Activated CD4-positive, CD25-positive, alpha-beta regulatory T cell treated with anti-CD3 and anti-CD28 coated beads, Interleukin-2, amount 50 U/mL, for 24 hours (primary cell): ENCODE measurements around the gene RBM45.

Experiments
- ATAC-seq, 2 donors: fragments of 150-1000 bp; cut with Tn5 transposase; one replicate each; pipeline ENCODE4 v1.10.0; 2021; ENCODE audit warnings: mild to moderate bottlenecking in 1 of 2, moderate library complexity in 1 of 2

Gene RBM45

DNA sequence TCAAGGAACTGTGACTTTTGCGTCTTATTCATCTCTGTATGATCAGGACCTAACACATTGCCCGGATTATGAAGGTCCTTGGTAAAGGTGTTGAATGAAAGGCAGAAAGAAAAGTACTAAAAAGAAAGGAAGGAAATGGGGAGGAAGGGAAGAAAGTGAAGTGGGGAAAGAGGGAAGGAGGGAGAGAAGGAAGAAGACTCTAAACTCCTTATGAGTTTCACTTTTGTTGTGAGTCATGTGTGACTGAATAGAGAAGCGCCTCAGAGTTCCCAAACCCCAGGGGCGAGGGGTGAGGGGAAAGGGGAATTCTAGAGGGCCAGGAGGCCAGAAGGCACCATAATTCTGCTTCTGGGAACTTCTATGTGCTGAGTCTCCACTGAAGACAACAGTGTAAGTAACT is 51.2 kb downstream of the RBM45 start:
- no peak for ATAC-seq

DNA sequence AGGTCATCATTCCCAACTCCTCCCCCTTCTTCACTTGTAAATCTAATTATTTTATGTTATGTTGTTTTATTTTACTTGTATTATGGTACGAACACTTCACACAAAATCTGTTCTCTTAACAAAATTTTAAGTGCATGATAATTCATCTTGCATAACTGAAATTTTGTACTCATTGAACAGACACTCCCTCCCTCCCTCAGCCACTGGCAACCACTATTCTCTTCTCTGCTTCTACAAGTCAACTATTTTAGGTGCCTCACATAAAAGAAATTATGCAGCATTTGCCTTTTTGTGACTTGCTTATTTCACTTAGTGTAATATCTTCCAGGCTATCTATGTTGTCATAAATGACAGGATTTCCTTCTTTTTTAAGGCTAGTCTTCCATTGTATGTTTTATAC is 51.7 kb downstream of the RBM45 start:
- ATAC-seq, result no peak

DNA sequence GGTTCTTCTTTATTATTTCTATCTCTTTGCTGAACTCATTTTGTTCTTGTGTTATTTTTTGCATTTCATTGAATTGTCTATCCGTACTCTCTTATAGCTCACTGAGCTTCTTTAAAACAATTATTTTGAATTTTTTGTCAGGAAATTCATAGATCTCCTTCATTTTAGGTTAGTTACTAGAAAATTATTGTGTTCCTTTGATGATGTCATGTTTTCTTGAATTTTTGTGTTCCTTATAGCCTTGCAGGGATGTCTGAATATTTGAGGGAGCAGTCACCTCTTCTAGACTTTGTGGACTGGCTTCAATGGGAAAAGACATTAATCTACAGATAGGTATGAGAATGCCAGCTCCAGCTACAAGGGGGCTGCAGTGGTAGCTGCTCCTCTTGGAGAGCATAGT is 61.4 kb downstream of the RBM45 start:
- no peak for ATAC-seq

DNA sequence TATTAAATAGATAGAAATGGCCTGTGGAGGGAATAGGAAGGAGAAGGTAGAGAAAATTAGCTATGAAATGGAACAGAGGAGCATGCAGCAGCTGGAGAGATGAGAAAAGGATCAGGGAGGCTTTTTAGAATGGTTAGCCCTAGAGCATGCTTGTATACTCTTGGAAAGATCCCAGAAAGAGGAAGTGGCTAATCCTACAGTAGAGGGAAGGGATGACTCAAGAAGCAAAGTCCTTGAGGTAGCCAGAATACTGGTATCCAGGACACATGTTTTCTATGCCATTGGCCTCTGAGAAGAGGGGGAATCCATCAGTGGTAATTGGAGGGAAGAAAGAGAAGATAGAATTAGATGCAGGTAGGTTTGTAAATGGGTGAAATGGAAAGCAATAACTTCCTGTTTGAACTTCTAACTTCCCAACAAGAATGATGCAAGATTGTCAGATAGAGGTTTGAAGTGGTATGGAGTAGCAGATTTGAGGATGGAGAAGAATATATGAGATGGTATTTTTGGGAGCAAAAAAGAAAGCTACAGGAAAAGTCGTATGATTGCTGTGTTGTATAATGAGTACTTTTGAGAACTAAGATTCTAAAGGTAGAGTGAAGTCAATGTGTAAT is 64.9 kb downstream of the RBM45 start:
- ATAC-seq, result no peak
